SU-DHL-6 (cell line): Measurements from ENCODE around the gene OR4C12.
"Not testable (repeated sequence)": the region's sequence is repeated elsewhere in the genome, so short reads cannot be mapped to it uniquely, and the experiment has no call there.

Experiments used
- H2AFZ ChIP-seq: fragments of 200-600 bp; sonication (generic); 2 replicates; pipeline ENCODE4 v1.6.1; 2014; ENCODE audit warnings: low read depth, mild to moderate bottlenecking, moderate library complexity, mixed read lengths, antibody characterized with exemption, low read length; ENCODE audit not compliant: severe bottlenecking
- H3F3A ChIP-seq: fragments of 200-600 bp; shearing (Covaris generic); 2 replicates; pipeline ENCODE4 v1.6.0; 2016; ENCODE audit warnings: antibody characterized with exemption, mild to moderate bottlenecking; ENCODE audit not compliant: insufficient read depth
- H3K27ac ChIP-seq: fragments of 200-600 bp; sonication (generic); 2 replicates; pipeline ENCODE4 v1.5.1; 2016; ENCODE audit warnings: low read depth, mild to moderate bottlenecking, low read length, moderate library complexity, mixed read lengths
- H3K27me3 ChIP-seq: fragments of 200-600 bp; sonication (generic), shearing (Covaris generic); 2 replicates; pipeline ENCODE4 v1.6.0; 2014; ENCODE audit warnings: mild to moderate bottlenecking, low read length
- H3K36me3 ChIP-seq: fragments of 200-600 bp; sonication (generic); 2 replicates; pipeline ENCODE4 v1.6.1; 2014; ENCODE audit warnings: mild to moderate bottlenecking, low read length, mixed read lengths
- H3K4me2 ChIP-seq: fragments of 300-600, 200-600 bp; shearing (Covaris generic), sonication (generic); 2 replicates; pipeline ENCODE4 v1.6.0; 2014; ENCODE audit warnings: low read length, low read depth, mild to moderate bottlenecking; ENCODE audit not compliant: poor library complexity, severe bottlenecking
- H3K4me3 ChIP-seq: fragments of 200-600 bp; sonication (generic); 2 replicates; pipeline ENCODE4 v1.5.1; 2014; ENCODE audit warnings: antibody characterized with exemption, low read length, mild to moderate bottlenecking, mixed read lengths; ENCODE audit not compliant: insufficient read depth, poor library complexity, severe bottlenecking
- H3K79me2 ChIP-seq: fragments of 200-600 bp; sonication (generic); 2 replicates; pipeline ENCODE4 v1.6.1; 2014; ENCODE audit warnings: mild to moderate bottlenecking, low read length, moderate library complexity; ENCODE audit not compliant: insufficient read depth
- H3K9ac ChIP-seq: fragments of 200-600 bp; sonication (generic); 2 replicates; pipeline ENCODE4 v1.7.0; 2014; ENCODE audit warnings: mild to moderate bottlenecking, low read length
- H3K9me2 ChIP-seq: fragments of 200-600 bp; sonication (generic); replicated peaks from 2 replicates; pipeline ENCODE4 v1.6.1; 2014; ENCODE audit warnings: low read length; ENCODE audit not compliant: insufficient read depth
- H3K9me3 ChIP-seq: fragments of 200-600 bp; sonication (generic); 2 replicates; pipeline ENCODE4 v1.6.1; 2014; ENCODE audit warnings: low read length, mixed read lengths; ENCODE audit not compliant: insufficient read depth
- H4K20me1 ChIP-seq: fragments of 200-600 bp; sonication (generic); 2 replicates; pipeline ENCODE4 v1.6.1; 2014; ENCODE audit warnings: low read depth, mild to moderate bottlenecking, antibody characterized with exemption, low read length, moderate library complexity, mixed read lengths
- CTCF ChIP-seq: fragments of 200-600 bp; sonication (generic); IDR thresholded peaks from one replicate; pipeline ENCODE4 v1.5.1; 2017; ENCODE audit warnings: antibody characterized with exemption, mild to moderate bottlenecking, low read length, moderate library complexity; ENCODE audit not compliant: insufficient read depth, poor library complexity, severe bottlenecking
- EZH2phosphoT487 ChIP-seq: fragments of 200-600 bp; sonication (generic), shearing (Covaris generic); conservative IDR thresholded peaks from 2 replicates; pipeline ENCODE4 v1.6.1; 2018; ENCODE audit warnings: mild to moderate bottlenecking, antibody characterized with exemption, low read length, moderate library complexity, mixed read lengths

The OR4C12 gene

GRCh38 chr11:49952091-49952490 is 30.2 kb downstream of the OR4C12 start, which contains the start of gene OR4C13:
TSS of gene OR4C13 (plus strand) at chr11:49952391. CDS start at chr11:49952423, 32 bp downstream.
- no peaks in the 10 kb centered on the region for H3K36me3 ChIP-seq
- no peaks in the 10 kb centered on the region for H3K27me3 ChIP-seq
- no peak within 1 kb of the TSS for H3K9ac ChIP-seq
- H3K27ac ChIP-seq: no peak within 1 kb of the TSS
- no peaks in the 10 kb centered on the region for H4K20me1 ChIP-seq
- no peaks in the 10 kb centered on the region for H3F3A ChIP-seq
- H2AFZ ChIP-seq: no peak within 1 kb of the TSS
- TF ChIP-seq CTCF (no peak), EZH2phosphoT487 (no peak)
- no peaks in the 10 kb centered on the region for H3K9me2 ChIP-seq
- H3K4me2 ChIP-seq: no peak within 1 kb of the TSS
- no peaks in the 10 kb centered on the region for H3K79me2 ChIP-seq
- no peak within 1 kb of the TSS for H3K4me3 ChIP-seq
- H3K9me3 ChIP-seq: no peaks in the 10 kb centered on the region

GRCh38 chr11:49948701-49949100 is 33.6 kb downstream of the OR4C12 start:
- not testable (repeated sequence) for H3K36me3 ChIP-seq, H3K4me2 ChIP-seq, H3K9ac ChIP-seq, H3F3A ChIP-seq, H4K20me1 ChIP-seq, H3K27ac ChIP-seq, H3K9me3 ChIP-seq, H3K4me3 ChIP-seq, H3K79me2 ChIP-seq, H3K27me3 ChIP-seq, H3K9me2 ChIP-seq, H2AFZ ChIP-seq
